ENCODE measurements around the gene FURIN. TPM values are rescaled to one million over a fixed set of nuclear protein-coding genes. Genes with fewer than 3 reads are reported as not detected.
"Not testable (repeated sequence)": the region's sequence is repeated elsewhere in the genome, so short reads cannot be mapped to it uniquely, and the experiment has no call there.

FURIN gene
- total RNA-seq, 2 experiments from 2014 or later: 97.4 to 104 TPM

DNA sequence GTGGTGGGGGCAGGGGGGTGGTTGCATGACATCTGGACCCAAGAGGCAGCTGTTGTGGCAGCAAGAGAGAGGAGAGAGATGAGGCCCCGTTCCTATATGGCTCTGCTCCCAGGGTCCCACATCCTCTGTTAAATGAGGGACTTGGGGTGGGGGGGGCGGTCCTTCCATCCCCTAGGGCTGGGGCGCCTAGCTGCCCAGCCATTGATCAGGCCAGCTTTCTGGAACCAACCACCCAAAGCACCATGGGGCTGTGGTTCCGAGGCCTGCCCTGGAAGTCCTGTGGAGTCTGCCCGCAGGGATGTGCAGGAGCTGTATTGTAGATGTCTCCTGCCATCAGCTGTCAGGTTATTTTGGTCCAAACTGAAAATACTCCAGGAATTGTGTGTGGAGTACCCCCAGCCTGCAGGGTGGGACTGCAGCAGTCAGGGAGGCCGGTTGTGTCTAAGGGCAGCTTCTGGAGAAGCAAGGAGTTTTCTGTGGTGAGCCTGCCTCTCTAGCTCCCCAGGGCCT is 5.2 kb downstream of the FURIN start:
- Histone ChIP-seq H3K36me3 (ENCODE audit: insufficient read depth, low read length) (peaks cover 30% of the 10 kb centered on the region), H3K4me3 (ENCODE audit: low read length) (peak overlapping the region; percentile 61), H3K27me3 (ENCODE audit: control insufficient read depth in 1 of 2, insufficient read depth in 2 of 2, low read length in 2 of 2) (no peaks in the 10 kb centered on the region), H3K27ac (ENCODE audit: low read depth in 1 of 2, low read length in 2 of 2) (no peak overlapping the region), H3K9me3 (ENCODE audit: control insufficient read depth in 1 of 2, insufficient read depth in 1 of 2, low read length in 2 of 2) (no peaks in the 10 kb centered on the region), H3K4me1 (ENCODE audit: insufficient read depth, low read length) (peaks cover 46% of the 10 kb centered on the region)
- ChIA-PET CTCF (interaction anchor here (1.0 to 1.4 kb wide), 3 partner anchors 12 to 226 kb away, joined by 3 read pairs; partner anchors contain the start of gene MAN2A2), POLR2A (no interaction called here)
- TF ChIP-seq, protein P1, sequence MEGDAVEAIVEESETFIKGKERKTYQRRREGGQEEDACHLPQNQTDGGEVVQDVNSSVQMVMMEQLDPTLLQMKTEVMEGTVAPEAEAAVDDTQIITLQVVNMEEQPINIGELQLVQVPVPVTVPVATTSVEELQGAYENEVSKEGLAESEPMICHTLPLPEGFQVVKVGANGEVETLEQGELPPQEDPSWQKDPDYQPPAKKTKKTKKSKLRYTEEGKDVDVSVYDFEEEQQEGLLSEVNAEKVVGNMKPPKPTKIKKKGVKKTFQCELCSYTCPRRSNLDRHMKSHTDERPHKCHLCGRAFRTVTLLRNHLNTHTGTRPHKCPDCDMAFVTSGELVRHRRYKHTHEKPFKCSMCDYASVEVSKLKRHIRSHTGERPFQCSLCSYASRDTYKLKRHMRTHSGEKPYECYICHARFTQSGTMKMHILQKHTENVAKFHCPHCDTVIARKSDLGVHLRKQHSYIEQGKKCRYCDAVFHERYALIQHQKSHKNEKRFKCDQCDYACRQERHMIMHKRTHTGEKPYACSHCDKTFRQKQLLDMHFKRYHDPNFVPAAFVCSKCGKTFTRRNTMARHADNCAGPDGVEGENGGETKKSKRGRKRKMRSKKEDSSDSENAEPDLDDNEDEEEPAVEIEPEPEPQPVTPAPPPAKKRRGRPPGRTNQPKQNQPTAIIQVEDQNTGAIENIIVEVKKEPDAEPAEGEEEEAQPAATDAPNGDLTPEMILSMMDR (IDR thresholded peaks at IDR 0.05): no peak
- Mint-ChIP-seq H3K4me1 (ENCODE audit: low read depth) (peaks cover 34% of the 10 kb centered on the region), H3K27me3 (no peaks in the 10 kb centered on the region), H3K4me3 (peak overlapping the region; percentile 90), H3K27ac (peak overlapping the region; percentile 90), H3K36me3 (ENCODE audit: low read depth) (peaks cover 41% of the 10 kb centered on the region), H3K9me3 (no peaks in the 10 kb centered on the region)
- peak in 1 of 14 experiments; percentile 31 for DNase-seq
- no peak for ATAC-seq (ENCODE audit: poor library complexity)
- intact Hi-C loops (cut with DNase I, micrococcal nuclease): loop anchor here (5.0 to 10.0 kb wide), 4 partner anchors 56 to 159 kb away; partner anchors contain the start of genes BLM (in 1 of the 2) and HDDC3 (in 1 of the 2)

DNA sequence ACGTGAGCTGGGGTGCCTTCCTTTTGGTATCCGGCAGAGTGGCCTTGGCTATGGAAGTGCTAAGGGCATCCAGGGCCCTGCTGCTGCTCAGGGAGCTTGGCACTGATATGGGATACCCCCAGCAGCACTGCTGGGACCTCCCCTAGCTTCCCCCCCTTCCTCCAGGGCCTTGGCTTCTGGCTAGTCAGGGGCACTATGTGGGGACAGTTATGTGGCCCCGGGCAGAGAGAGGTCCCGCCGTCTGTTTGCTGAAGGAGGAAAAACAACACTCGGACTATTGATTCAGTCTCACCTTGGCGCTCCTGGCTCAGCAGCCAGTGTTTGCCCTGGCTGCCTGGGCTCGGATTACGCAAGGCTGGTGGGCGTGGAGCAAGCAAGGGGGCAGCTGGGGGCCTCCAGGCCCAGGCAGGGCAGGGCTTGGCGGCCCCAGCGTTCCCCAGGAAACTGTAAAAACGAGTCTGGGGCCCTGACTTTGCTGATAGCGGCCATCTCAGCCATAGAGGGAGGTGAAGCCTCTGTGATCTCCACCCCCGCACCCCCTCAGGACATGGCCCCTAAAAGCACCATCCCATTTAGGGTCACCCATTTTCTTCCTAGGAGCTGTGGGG is 5.7 kb downstream of the FURIN start:
- peak overlapping the region; percentile 90 for H3K27ac Mint-ChIP-seq
- peaks cover 47% of the 10 kb centered on the region for H3K36me3 Mint-ChIP-seq (ENCODE audit: low read depth)
- DNase-seq (peak in 1 of 14 experiments; percentile 21), ATAC-seq (ENCODE audit: poor library complexity) (no peak)
- intact Hi-C loops (cut with DNase I, micrococcal nuclease): loop anchor here (5.0 to 10.0 kb wide), 4 partner anchors 57 to 159 kb away; partner anchors contain the start of genes BLM (in 1 of the 2) and HDDC3 (in 1 of the 2)
- H3K27ac ChIP-seq (ENCODE audit: low read depth in 1 of 2, low read length in 2 of 2): no peak overlapping the region
- H3K4me1 ChIP-seq (ENCODE audit: insufficient read depth, low read length): peaks cover 44% of the 10 kb centered on the region
- H3K9me3 ChIP-seq (ENCODE audit: control insufficient read depth in 1 of 2, insufficient read depth in 1 of 2, low read length in 2 of 2): no peaks in the 10 kb centered on the region
- no peaks in the 10 kb centered on the region for H3K27me3 ChIP-seq (ENCODE audit: control insufficient read depth in 1 of 2, insufficient read depth in 2 of 2, low read length in 2 of 2)
- no peak overlapping the region for H3K4me3 ChIP-seq (ENCODE audit: low read length)
- ChIA-PET POLR2A (no interaction called here), CTCF (interaction anchor here (1.0 to 1.4 kb wide), 3 partner anchors 12 to 226 kb away, joined by 3 read pairs; partner anchors contain the start of gene MAN2A2)
- TF ChIP-seq, protein P1 (IDR thresholded peaks at IDR 0.05): no peak
- H3K4me3 Mint-ChIP-seq: peak overlapping the region; percentile 90
- H3K4me1 Mint-ChIP-seq (ENCODE audit: low read depth): peaks cover 32% of the 10 kb centered on the region
- no peaks in the 10 kb centered on the region for H3K27me3 Mint-ChIP-seq
- H3K36me3 ChIP-seq (ENCODE audit: insufficient read depth, low read length): peaks cover 35% of the 10 kb centered on the region
- H3K9me3 Mint-ChIP-seq: no peaks in the 10 kb centered on the region

DNA sequence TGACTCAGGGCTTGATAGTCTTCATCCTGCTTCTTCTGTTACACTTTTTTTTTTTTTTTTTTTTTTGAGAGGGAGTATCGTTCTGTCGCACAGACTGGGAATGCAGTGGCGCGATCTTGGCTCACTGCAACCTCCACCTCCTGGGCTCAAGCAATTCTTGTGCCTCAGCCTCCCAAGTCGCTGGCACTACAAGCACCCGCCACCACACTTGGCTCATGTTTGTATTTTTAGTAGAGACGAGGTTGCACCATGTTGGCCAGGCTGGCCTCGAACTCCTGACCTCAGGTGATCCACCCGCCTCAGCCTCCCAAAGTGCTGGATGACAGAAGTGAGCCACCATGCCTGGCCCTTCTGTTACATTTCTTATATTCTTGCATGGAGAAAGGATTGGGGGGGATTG is 6.6 kb downstream of the FURIN start:
- DNase-seq; H3K4me3 ChIP-seq (ENCODE audit: low read length); H3K27me3 ChIP-seq (ENCODE audit: control insufficient read depth in 1 of 2, insufficient read depth in 2 of 2, low read length in 2 of 2); H3K9me3 Mint-ChIP-seq; CTCF ChIA-PET; H3K27ac ChIP-seq (ENCODE audit: low read depth in 1 of 2, low read length in 2 of 2); POLR2A ChIA-PET; H3K9me3 ChIP-seq (ENCODE audit: control insufficient read depth in 1 of 2, insufficient read depth in 1 of 2, low read length in 2 of 2); ATAC-seq (ENCODE audit: poor library complexity); H3K27ac Mint-ChIP-seq; H3K27me3 Mint-ChIP-seq; H3K4me3 Mint-ChIP-seq: not testable (repeated sequence)
- H3K4me1 ChIP-seq (ENCODE audit: insufficient read depth, low read length): peaks cover 35% of the 10 kb centered on the region
- intact Hi-C loops (cut with DNase I, micrococcal nuclease): loop anchor here (5.0 to 10.0 kb wide), 4 partner anchors 57 to 160 kb away; partner anchors contain the start of genes BLM (in 1 of the 2) and HDDC3 (in 1 of the 2)
- H3K36me3 ChIP-seq (ENCODE audit: insufficient read depth, low read length): peaks cover 44% of the 10 kb centered on the region
- Mint-ChIP-seq H3K4me1 (ENCODE audit: low read depth) (peaks cover 26% of the 10 kb centered on the region), H3K36me3 (ENCODE audit: low read depth) (peaks cover 54% of the 10 kb centered on the region)

Data from CD4-positive, alpha-beta T cell (primary cell).